Neural cell (in vitro differentiated cells): ENCODE measurements around the gene WDR17. TPM values are rescaled to one million over a fixed set of nuclear protein-coding genes. Genes with fewer than 3 reads are reported as not detected.

ENCODE experiments used
- H2AFZ ChIP-seq: fragments of 200-600, 300-800 bp; sonication (generic), shearing (Covaris generic); 2 replicates; pipeline ENCODE4 v1.6.0; 2014; ENCODE audit warnings: low read depth, mild to moderate bottlenecking, antibody characterized with exemption, low read length, moderate library complexity
- H3F3A ChIP-seq: fragments of 200-600 bp; shearing (Covaris generic); 2 replicates; pipeline ENCODE4 v1.6.1; 2016; ENCODE audit warnings: mild to moderate bottlenecking, moderate library complexity, mixed read lengths, antibody characterized with exemption, low read length; ENCODE audit not compliant: insufficient read depth, poor library complexity, severe bottlenecking
- H3K27ac ChIP-seq: fragments of 200-600, 300-800 bp; sonication (generic), shearing (Covaris generic); 2 replicates; pipeline ENCODE4 v1.5.1; 2014; ENCODE audit warnings: mild to moderate bottlenecking, low read length, moderate library complexity
- H3K27me3 ChIP-seq: fragments of 300-800, 200-600 bp; sonication (generic), shearing (Covaris generic); 2 replicates; pipeline ENCODE4 v1.6.0; 2014; ENCODE audit warnings: mild to moderate bottlenecking, low read depth, low read length, moderate library complexity; ENCODE audit not compliant: insufficient read depth
- H3K36me3 ChIP-seq: fragments of 300-800, 200-600 bp; sonication (generic), shearing (Covaris generic); 2 replicates; pipeline ENCODE4 v1.5.1; 2014; ENCODE audit warnings: mild to moderate bottlenecking, antibody characterized with exemption, low read length, moderate library complexity; ENCODE audit not compliant: insufficient read depth
- H3K4me2 ChIP-seq: fragments of 300-800, 200-600 bp; sonication (generic), shearing (Covaris generic); 2 replicates; pipeline ENCODE4 v1.6.0; 2014; ENCODE audit warnings: mild to moderate bottlenecking, low read length
- H3K4me3 ChIP-seq: fragments of 300-800, 200-600 bp; sonication (generic), shearing (Covaris generic); 2 replicates; pipeline ENCODE4 v1.5.1; 2014; ENCODE audit warnings: mild to moderate bottlenecking, low read length, moderate library complexity
- H3K79me2 ChIP-seq: fragments of 200-600 bp; shearing (Covaris generic); replicated peaks from 2 replicates; pipeline ENCODE4 v1.6.0; 2014; ENCODE audit warnings: mild to moderate bottlenecking, low read length, moderate library complexity; ENCODE audit not compliant: insufficient read depth
- H3K9ac ChIP-seq: fragments of 300-800, 200-600 bp; sonication (generic), shearing (Covaris generic); 2 replicates; pipeline ENCODE4 v1.6.1; 2016; ENCODE audit warnings: mild to moderate bottlenecking, low read length, mixed read lengths
- H3K9me2 ChIP-seq: fragments of 200-600 bp; shearing (Covaris generic); 2 replicates; pipeline ENCODE4 v1.6.1; 2016; ENCODE audit warnings: mild to moderate bottlenecking, low read length, mixed read lengths; ENCODE audit not compliant: insufficient read depth
- H3K9me3 ChIP-seq: fragments of 200-600, 300-800 bp; sonication (generic), shearing (Covaris generic); 2 replicates; pipeline ENCODE4 v1.6.1; 2016; ENCODE audit warnings: mild to moderate bottlenecking, mixed run types, low read length, moderate library complexity, mixed read lengths
- H4K20me1 ChIP-seq: fragments of 200-600 bp; shearing (Covaris generic); 2 replicates; pipeline ENCODE4 v1.6.1; 2016; ENCODE audit warnings: mild to moderate bottlenecking, mixed run types; ENCODE audit not compliant: insufficient read depth
- CTCF ChIP-seq: fragments of 450-650 bp; IDR thresholded peaks from 2 replicates; pipeline ENCODE4 v1.5.1; 2014; ENCODE audit warnings: antibody characterized with exemption, mild to moderate bottlenecking, moderate library complexity; ENCODE audit not compliant: poor library complexity, severe bottlenecking
- EP300 ChIP-seq: fragments of 450-650 bp; conservative IDR thresholded peaks from 2 replicates; pipeline ENCODE4 v1.6.1; 2014; ENCODE audit warnings: antibody characterized with exemption, mild to moderate bottlenecking, moderate library complexity; ENCODE audit not compliant: poor library complexity, severe bottlenecking
- EZH2 ChIP-seq: fragments of 200-600, 300-800 bp; shearing (Covaris generic), sonication (generic); IDR thresholded peaks from 2 replicates; pipeline ENCODE4 v1.6.1; 2014; ENCODE audit warnings: antibody characterized with exemption, low read length, borderline replicate concordance, mild to moderate bottlenecking; ENCODE audit not compliant: insufficient read depth, poor library complexity, severe bottlenecking
- MXI1 ChIP-seq: fragments of 450-650 bp; conservative IDR thresholded peaks from 2 replicates; pipeline ENCODE4 v1.6.1; 2014; ENCODE audit warnings: antibody characterized with exemption, mild to moderate bottlenecking; ENCODE audit not compliant: poor library complexity, severe bottlenecking
- POLR2AphosphoS5 ChIP-seq: IDR thresholded peaks from 2 replicates; pipeline ENCODE4 v1.6.1; 2012
- RAD21 ChIP-seq: fragments of 450-650 bp; conservative IDR thresholded peaks from 2 replicates; pipeline ENCODE4 v1.6.1; 2014; ENCODE audit warnings: antibody characterized with exemption, mild to moderate bottlenecking, moderate library complexity
- REST ChIP-seq: IDR thresholded peaks from 2 replicates; pipeline ENCODE4 v1.6.1; 2012; ENCODE audit warnings: borderline replicate concordance
- SMC3 ChIP-seq: fragments of 450-650 bp; conservative IDR thresholded peaks from 2 replicates; pipeline ENCODE4 v1.6.1; 2014; ENCODE audit warnings: antibody characterized with exemption, mild to moderate bottlenecking, moderate library complexity; ENCODE audit not compliant: poor library complexity
- TAF1 ChIP-seq: IDR thresholded peaks from 2 replicates; pipeline ENCODE4 v1.6.1; 2012; ENCODE audit warnings: low read depth
- polyA plus RNA-seq: library from polyadenylated mRNA; depleted of rRNA; stranded (reverse); fragments of >200 nt; gene quantifications from 2 replicates; pipeline ENCODE4 v1.2.3, GENCODE V29; 2014

Gene WDR17
- polyA plus RNA-seq, 1 donor from 2014 or later: 59.1 TPM

GRCh38 chr4:176226736-176227135 is 161.1 kb downstream of the WDR17 start:
- H2AFZ ChIP-seq: no peak overlapping the region
- H3K9me3 ChIP-seq: no peaks in the 10 kb centered on the region
- H3K4me2 ChIP-seq: no peak overlapping the region
- no peak for TF ChIP-seq POLR2AphosphoS5
- TF ChIP-seq EZH2: no peak
- no peak for TF ChIP-seq CTCF
- TF ChIP-seq EP300: no peak
- no peak for TF ChIP-seq REST
- TF ChIP-seq RAD21: no peak
- TF ChIP-seq TAF1: no peak
- TF ChIP-seq MXI1: no peak
- no peak for TF ChIP-seq SMC3
- no peaks in the 10 kb centered on the region for H3K79me2 ChIP-seq
- H3F3A ChIP-seq: no peaks in the 10 kb centered on the region
- no peak overlapping the region for H3K9ac ChIP-seq
- no peaks in the 10 kb centered on the region for H4K20me1 ChIP-seq
- H3K4me3 ChIP-seq: no peak overlapping the region
- H3K27me3 ChIP-seq: no peaks in the 10 kb centered on the region
- no peaks in the 10 kb centered on the region for H3K36me3 ChIP-seq
- H3K27ac ChIP-seq: no peak overlapping the region
- no peaks in the 10 kb centered on the region for H3K9me2 ChIP-seq

- Histone ChIP-seq H2AFZ (no peak overlapping the region), H3K9me3 (no peaks in the 10 kb centered on the region), H3F3A (no peaks in the 10 kb centered on the region), H4K20me1 (no peaks in the 10 kb centered on the region), H3K4me2 (no peak overlapping the region), H3K27me3 (no peaks in the 10 kb centered on the region), H3K79me2 (no peaks in the 10 kb centered on the region), H3K27ac (no peak overlapping the region), H3K9me2 (no peaks in the 10 kb centered on the region), H3K36me3 (no peaks in the 10 kb centered on the region), H3K4me3 (no peak overlapping the region), H3K9ac (no peak overlapping the region)
- TF ChIP-seq RAD21 (no peak), REST (no peak), EP300 (no peak), EZH2 (no peak), POLR2AphosphoS5 (no peak), CTCF (no peak), SMC3 (no peak), TAF1 (no peak), MXI1 (no peak)
These were observed 164.0 kb downstream of the WDR17 start for GRCh38 chr4:176229645-176230044.
